Right cardiac atrium (tissue), 5 donors: ENCODE measurements around the gene TIMM50. TPM values are rescaled to one million over a fixed set of nuclear protein-coding genes. Genes with fewer than 3 reads are reported as not detected.
"Not testable (repeated sequence)": the region's sequence is repeated elsewhere in the genome, so short reads cannot be mapped to it uniquely, and the experiment has no call there.

ENCODE experiments used
- ATAC-seq, 2 donors: fragments of 200-7000 bp; cut with Tn5 transposase; one replicate each; pipeline versions ENCODE4 v1.8.0 to v1.9.1; 2020; ENCODE audit warnings: moderate library complexity in 2 of 2, mild to moderate bottlenecking in 1 of 2
- DNase-seq, 3 donors: peaks; one replicate each; pipeline ENCODE4 v3.0.0-alpha.2; 2020
- H3K27ac ChIP-seq: one replicate; pipeline ENCODE4 v1.5.1; 2013; ENCODE audit warnings: mild to moderate bottlenecking, low read length, control low read depth, moderate library complexity
- H3K27me3 ChIP-seq: one replicate; pipeline ENCODE4 v1.6.1; 2013; ENCODE audit not compliant: control insufficient read depth, insufficient read depth
- H3K4me1 ChIP-seq: one replicate; pipeline ENCODE4 v1.6.1; 2013; ENCODE audit warnings: low read length; ENCODE audit not compliant: control insufficient read depth, insufficient read depth
- H3K4me3 ChIP-seq: one replicate; pipeline ENCODE4 v1.5.1; 2013; ENCODE audit warnings: low read length, control low read depth
- H3K9me3 ChIP-seq: one replicate; pipeline ENCODE4 v1.6.1; 2013; ENCODE audit warnings: low read length; ENCODE audit not compliant: control insufficient read depth
- WGBS: extraction: QIAGEN DNeasy Blood & Tissue Kit; methylation state at CpG from one replicate; pipeline ENCODE4 v1.1.7; 2013; 5-methylcytosine and 5-hydroxymethylcytosine counted together
- intact Hi-C, 4 donors: fragments of 100-400 bp; cut with DNase I; formaldehyde crosslinking; loops; one replicate each; pipeline versions ENCODE4 v1.11.0 to v1.14.0; 2022 to 2023
- polyA plus RNA-seq: library from polyadenylated mRNA; stranded (reverse); fragments of 200-250 nt; gene quantifications from one replicate; pipeline ENCODE4 v1.2.3, GENCODE V29; 2013
- total RNA-seq, 4 donors: library from RNA; stranded (reverse); fragmentation: NEBNext Ultra II Directional; extraction: Animal tissue kit (Norgen Biotek cat#: 25700); gene quantifications; one replicate each; pipeline ENCODE4 v1.2.1, GENCODE V29; 2021
- donor health status: healthy with polysubstance abuse.
- donor health status: DM: no; HTN: yes; CAD: no.
- donor health status: DM: no; HTN: no; CAD: no.
- donor health status: DM: no; HTN: yes; CAD: no; lungs with severe emphysema.
- donor health status: DM: yes; HTN: yes; CAD: no.

The TIMM50 gene
- total and polyA plus RNA-seq, 5 donors: 54.1 to 73.7 (median 62.0) TPM

DNA sequence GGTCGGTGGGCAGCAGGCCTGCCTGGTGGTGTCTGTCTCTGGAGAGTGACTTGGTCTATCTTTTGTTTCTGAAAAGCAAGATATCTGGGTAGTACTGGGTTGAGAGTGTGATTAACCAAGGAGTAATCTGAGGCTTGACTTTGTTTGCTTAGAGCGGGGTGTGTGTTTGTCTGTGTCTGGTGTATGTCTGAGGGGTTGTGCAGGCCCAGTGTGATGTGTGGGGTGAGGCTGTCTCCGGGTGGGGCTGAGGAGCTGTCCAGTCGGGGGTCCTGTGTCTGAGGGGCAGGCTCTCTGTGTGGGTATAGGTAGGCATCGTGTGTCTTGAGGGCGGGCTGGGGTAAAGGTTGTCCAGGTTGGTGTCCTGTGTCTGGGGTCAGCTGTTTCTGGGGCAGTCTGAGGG is 11.1 kb upstream of the TIMM50 start:
- Histone ChIP-seq H3K4me3 (no peak overlapping the region), H3K27me3 (no peaks in the 10 kb centered on the region), H3K4me1 (no peaks in the 10 kb centered on the region), H3K9me3 (no peaks in the 10 kb centered on the region), H3K27ac (no peak overlapping the region)
- intact Hi-C loops: loop anchor here in 1 of 4 donors (10.0 kb wide), 1 partner anchor 205 kb away; no protein-coding TSS in a partner anchor
- WGBS: 89% methylated on average over 6 of the region's 6 CpGs
- ATAC-seq: no peak
- no peak for DNase-seq

- DNase-seq (peak in 1 of 3 donors; percentile 30), ATAC-seq (no peak)
- H3K9me3 ChIP-seq: no peaks in the 10 kb centered on the region
- 87% methylated on average over 7 of the region's 7 CpGs for WGBS
- H3K4me3 ChIP-seq: no peak overlapping the region
- no peaks in the 10 kb centered on the region for H3K27me3 ChIP-seq
- intact Hi-C loops: loop anchor here in 1 of 4 donors (5.0 kb wide), 1 partner anchor 61 kb away; the partner anchor contains the start of gene EID2B
- H3K4me1 ChIP-seq: no peaks in the 10 kb centered on the region
- H3K27ac ChIP-seq: no peak overlapping the region
These were observed 9.8 kb upstream of the TIMM50 start for GRCh38 chr19:39470724-39471339.

GRCh38 chr19:39471756-39472536 is 8.7 kb upstream of the TIMM50 start:
- 85% methylated on average over 8 of the region's 8 CpGs for WGBS
- H3K4me3 ChIP-seq: no peak overlapping the region
- intact Hi-C loops: loop anchor here in 1 of 4 donors (5.0 kb wide), 1 partner anchor 60 kb away; the partner anchor contains the start of gene EID2B
- DNase-seq: no peak
- H3K9me3 ChIP-seq: no peaks in the 10 kb centered on the region
- no peaks in the 10 kb centered on the region for H3K4me1 ChIP-seq
- H3K27ac ChIP-seq: no peak overlapping the region
- H3K27me3 ChIP-seq: no peaks in the 10 kb centered on the region
- ATAC-seq: no peak

- intact Hi-C loops: loop anchor here in 1 of 4 donors (5.0 kb wide), 1 partner anchor 59 kb away; the partner anchor contains the start of gene EID2B
- ATAC-seq (peak in 1 of 2 donors; percentile 3), DNase-seq (peak in 1 of 3 donors; percentile 61)
- Histone ChIP-seq H3K4me1 (no peaks in the 10 kb centered on the region), H3K9me3 (no peaks in the 10 kb centered on the region), H3K27ac (no peak overlapping the region), H3K27me3 (no peaks in the 10 kb centered on the region), H3K4me3 (no peak overlapping the region)
- 89% methylated on average over 32 of the region's 32 CpGs for WGBS
These were observed 7.7 kb upstream of the TIMM50 start for GRCh38 chr19:39472746-39473442.

- ATAC-seq (no peak), DNase-seq (no peak)
- Histone ChIP-seq H3K27me3 (no peaks in the 10 kb centered on the region), H3K27ac (no peak overlapping the region), H3K4me1 (no peaks in the 10 kb centered on the region), H3K4me3 (no peak overlapping the region), H3K9me3 (no peaks in the 10 kb centered on the region)
- 80% methylated on average over 11 of the region's 11 CpGs for WGBS
- intact Hi-C loops: loop anchor here in 1 of 4 donors (5.0 kb wide), 1 partner anchor 59 kb away; the partner anchor contains the start of gene EID2B
These were observed 7.1 kb upstream of the TIMM50 start for GRCh38 chr19:39473443-39473960.

GRCh38 chr19:39474139-39474620 is 6.5 kb upstream of the TIMM50 start:
- DNase-seq (peak; percentile 56 to 86 (median 84)), ATAC-seq (peak; percentile 60 to 65)
- Histone ChIP-seq H3K9me3 (no peaks in the 10 kb centered on the region), H3K27ac (no peak overlapping the region), H3K27me3 (no peaks in the 10 kb centered on the region), H3K4me1 (no peaks in the 10 kb centered on the region), H3K4me3 (no peak overlapping the region)
- WGBS: 50% methylated on average over 9 of the region's 9 CpGs
- intact Hi-C loops: loop anchor here in 1 of 4 donors (5.0 kb wide), 1 partner anchor 58 kb away; the partner anchor contains the start of gene EID2B

GRCh38 chr19:39475748-39476147 is 4.9 kb upstream of the TIMM50 start:
- no peaks in the 10 kb centered on the region for H3K27me3 ChIP-seq
- no peak for ATAC-seq
- no peak overlapping the region for H3K4me3 ChIP-seq
- 100% methylated on average over 2 of the region's 2 CpGs for WGBS
- H3K27ac ChIP-seq: no peak overlapping the region
- no peaks in the 10 kb centered on the region for H3K4me1 ChIP-seq
- no peaks in the 10 kb centered on the region for H3K9me3 ChIP-seq
- intact Hi-C loops: loop anchor here in 1 of 4 donors (5.0 kb wide), 1 partner anchor 57 kb away; the partner anchor contains the start of gene EID2B
- no peak for DNase-seq

- not testable (repeated sequence) for ATAC-seq, H3K4me1 ChIP-seq, H3K9me3 ChIP-seq, H3K27ac ChIP-seq, H3K27me3 ChIP-seq, H3K4me3 ChIP-seq, DNase-seq
- WGBS: 78% methylated on average over 11 of the region's 11 CpGs
- intact Hi-C loops: loop anchor here in 1 of 4 donors (5.0 kb wide), 1 partner anchor 53 kb away; the partner anchor contains the start of gene EID2B
These were observed 1.3 kb upstream of the TIMM50 start for GRCh38 chr19:39479319-39479801.

GRCh38 chr19:39479916-39480315 is 722 bp upstream of the TIMM50 start:
- H3K9me3 ChIP-seq: no peaks in the 10 kb centered on the region
- intact Hi-C loops: loop anchor here in 1 of 4 donors (5.0 kb wide), 1 partner anchor 52 kb away; the partner anchor contains the start of gene EID2B
- 42% methylated on average over 10 of the region's 10 CpGs for WGBS
- peak overlapping the region; percentile 15 for H3K27ac ChIP-seq
- peaks cover 7% of the 10 kb centered on the region for H3K4me1 ChIP-seq
- no peaks in the 10 kb centered on the region for H3K27me3 ChIP-seq
- H3K4me3 ChIP-seq: peak overlapping the region; percentile 92
- DNase-seq (no peak), ATAC-seq (no peak)

- under 1% methylated on average over 12 of the region's 12 CpGs for WGBS
These were observed 549 bp downstream of the TIMM50 start for GRCh38 chr19:39481229-39481545.

More at GRCh38 chr19:39481229-39481545, 549 bp downstream of the TIMM50 start:
- Histone ChIP-seq H3K4me1 (peaks cover 7% of the 10 kb centered on the region), H3K9me3 (no peaks in the 10 kb centered on the region), H3K27me3 (no peaks in the 10 kb centered on the region), H3K27ac (no peak overlapping the region), H3K4me3 (peak overlapping the region; percentile 92)
- DNase-seq: no peak
- intact Hi-C loops: no loop called here
- ATAC-seq: peak in 1 of 2 donors; percentile 3
